B cell (primary cell): Measurements from ENCODE around the gene PPP1R7.

Experiments used
- EZH2 ChIP-seq: IDR thresholded peaks from 2 replicates; pipeline ENCODE4 v1.6.1; 2012; ENCODE audit warnings: borderline replicate concordance, low read depth, mild to moderate bottlenecking, moderate library complexity, low read length; ENCODE audit not compliant: insufficient read depth, poor library complexity, severe bottlenecking
- TF ChIP-seq, protein P1 (sequence below): fragments of 200-600 bp; IDR thresholded peaks from one replicate; pipeline ENCODE4 v1.8.0; 2022; ENCODE audit warnings: antibody characterized with exemption, mild to moderate bottlenecking

DNA sequence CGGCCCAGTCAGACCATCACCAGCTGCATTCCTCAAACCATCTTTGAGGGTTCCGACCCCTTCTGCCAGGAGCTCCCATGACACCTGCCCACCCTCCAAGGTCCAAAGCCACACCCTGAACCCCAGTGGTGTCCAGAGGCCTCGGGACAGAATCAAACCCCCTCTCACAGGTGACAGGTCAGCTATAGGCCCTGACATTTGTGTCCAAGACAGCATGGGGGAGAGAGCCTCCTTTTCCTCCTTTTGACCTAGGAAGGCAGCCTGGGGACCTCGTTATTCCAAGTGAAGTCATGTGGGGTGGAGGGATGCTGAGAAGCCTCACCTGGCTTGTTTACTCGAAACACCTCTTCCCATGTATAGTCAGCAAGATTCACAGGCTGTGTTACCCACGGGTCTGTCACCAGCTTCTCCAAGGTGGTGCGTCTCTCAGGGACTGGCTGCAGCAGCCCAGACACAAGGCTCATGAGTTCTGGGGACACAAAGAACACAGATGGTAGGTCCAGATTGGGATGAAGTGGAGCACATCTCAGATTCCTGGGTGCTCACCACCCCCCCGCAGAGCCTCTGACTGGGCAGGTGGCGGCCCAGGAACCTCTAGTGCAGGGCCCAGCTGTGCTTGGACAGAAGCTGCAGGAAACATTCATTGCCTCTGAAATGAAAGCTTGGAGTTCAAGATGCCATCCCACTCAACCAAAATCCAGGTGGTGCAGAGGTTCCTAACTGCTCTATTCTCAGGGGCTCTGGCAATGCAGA is 43.1 kb upstream of the PPP1R7 start:
- TF ChIP-seq, protein P1, sequence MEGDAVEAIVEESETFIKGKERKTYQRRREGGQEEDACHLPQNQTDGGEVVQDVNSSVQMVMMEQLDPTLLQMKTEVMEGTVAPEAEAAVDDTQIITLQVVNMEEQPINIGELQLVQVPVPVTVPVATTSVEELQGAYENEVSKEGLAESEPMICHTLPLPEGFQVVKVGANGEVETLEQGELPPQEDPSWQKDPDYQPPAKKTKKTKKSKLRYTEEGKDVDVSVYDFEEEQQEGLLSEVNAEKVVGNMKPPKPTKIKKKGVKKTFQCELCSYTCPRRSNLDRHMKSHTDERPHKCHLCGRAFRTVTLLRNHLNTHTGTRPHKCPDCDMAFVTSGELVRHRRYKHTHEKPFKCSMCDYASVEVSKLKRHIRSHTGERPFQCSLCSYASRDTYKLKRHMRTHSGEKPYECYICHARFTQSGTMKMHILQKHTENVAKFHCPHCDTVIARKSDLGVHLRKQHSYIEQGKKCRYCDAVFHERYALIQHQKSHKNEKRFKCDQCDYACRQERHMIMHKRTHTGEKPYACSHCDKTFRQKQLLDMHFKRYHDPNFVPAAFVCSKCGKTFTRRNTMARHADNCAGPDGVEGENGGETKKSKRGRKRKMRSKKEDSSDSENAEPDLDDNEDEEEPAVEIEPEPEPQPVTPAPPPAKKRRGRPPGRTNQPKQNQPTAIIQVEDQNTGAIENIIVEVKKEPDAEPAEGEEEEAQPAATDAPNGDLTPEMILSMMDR, result no peak
- no peak for TF ChIP-seq EZH2
